Right lobe of liver (tissue), 4 donors: ENCODE data around the gene CCL3.

Source experiments
- CTCF ChIP-seq, 4 donors: fragments of 200-600 bp in 3 of 4; fragments of 450-650 bp in 1 of 4; IDR thresholded peaks; one replicate each; pipeline versions ENCODE4 v1.5.1 to v1.8.0; 2016 to 2022; ENCODE audit warnings: antibody characterized with exemption in 4 of 4, mild to moderate bottlenecking in 2 of 4
- POLR2A ChIP-seq: fragments of 450-650 bp; IDR thresholded peaks from one replicate; pipeline ENCODE4 v1.6.1; 2017; ENCODE audit warnings: antibody characterized with exemption, mild to moderate bottlenecking
- donor health status: DM: no; HTN: no; CAD: no.
- donor health status: DM: no; HTN: no; CAD: no.
- donor health status: DM: no; HTN: yes; CAD: no.

- no peak for TF ChIP-seq CTCF (IDR thresholded peaks at IDR 0.05)
- TF ChIP-seq POLR2A: no peak
Observed at GRCh38 chr17:36131931-36132330, 42.0 kb upstream of the CCL3 start.
